Fibroblast of villous mesenchyme (primary cell): ENCODE results near the gene COX4I2. TPM values are rescaled to one million over a fixed set of nuclear protein-coding genes. Genes with fewer than 3 reads are reported as not detected.

Source experiments
- DNase-seq: peaks from one replicate; pipeline ENCODE4 v3.0.0-alpha.2; 2010; ENCODE audit warnings: low read depth
- H3K4me3 ChIP-seq: 2 replicates; pipeline ENCODE4 v1.5.1; 2011; ENCODE audit warnings: low read depth, mild to moderate bottlenecking, low read length
- total RNA-seq: library from RNA; depleted of rRNA; stranded (reverse); fragments of >200 nt; gene quantifications from 2 replicates; pipeline ENCODE4 v1.2.3, GENCODE V29; 2012
- TF ChIP-seq, protein P1 (sequence below): IDR thresholded peaks from 2 replicates; pipeline ENCODE4 v1.5.1; 2012; ENCODE audit warnings: low read depth, mild to moderate bottlenecking, low read length; ENCODE audit not compliant: insufficient read depth

Gene COX4I2
- total RNA-seq, 1 donor, result not detected

DNA sequence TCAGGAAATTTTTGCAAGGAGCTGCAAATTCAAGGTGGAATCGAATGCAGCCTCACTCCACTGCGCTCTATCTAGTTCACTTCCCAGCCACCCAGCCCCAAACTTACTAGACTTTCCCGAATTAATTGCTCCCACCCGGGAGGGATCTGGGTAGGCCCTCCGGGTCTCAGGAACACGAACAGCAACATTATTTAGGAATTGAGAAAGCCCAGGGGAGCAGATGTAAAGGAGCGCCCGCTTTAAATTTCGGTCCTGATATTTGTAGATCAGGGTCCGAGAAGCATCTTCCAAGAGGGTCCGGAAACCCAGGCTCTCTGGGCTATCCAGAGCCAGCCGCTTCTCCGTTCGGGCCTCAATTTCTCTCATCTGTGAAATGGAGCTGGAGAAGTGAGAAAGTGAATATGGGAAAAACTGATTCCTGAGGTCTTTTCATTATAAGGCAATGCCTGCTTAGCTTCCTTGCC lies 33.1 kb upstream of the COX4I2 start:
- DNase-seq, result no peak
- H3K4me3 ChIP-seq, result peak overlapping the region; percentile 85
- TF ChIP-seq, protein P1, sequence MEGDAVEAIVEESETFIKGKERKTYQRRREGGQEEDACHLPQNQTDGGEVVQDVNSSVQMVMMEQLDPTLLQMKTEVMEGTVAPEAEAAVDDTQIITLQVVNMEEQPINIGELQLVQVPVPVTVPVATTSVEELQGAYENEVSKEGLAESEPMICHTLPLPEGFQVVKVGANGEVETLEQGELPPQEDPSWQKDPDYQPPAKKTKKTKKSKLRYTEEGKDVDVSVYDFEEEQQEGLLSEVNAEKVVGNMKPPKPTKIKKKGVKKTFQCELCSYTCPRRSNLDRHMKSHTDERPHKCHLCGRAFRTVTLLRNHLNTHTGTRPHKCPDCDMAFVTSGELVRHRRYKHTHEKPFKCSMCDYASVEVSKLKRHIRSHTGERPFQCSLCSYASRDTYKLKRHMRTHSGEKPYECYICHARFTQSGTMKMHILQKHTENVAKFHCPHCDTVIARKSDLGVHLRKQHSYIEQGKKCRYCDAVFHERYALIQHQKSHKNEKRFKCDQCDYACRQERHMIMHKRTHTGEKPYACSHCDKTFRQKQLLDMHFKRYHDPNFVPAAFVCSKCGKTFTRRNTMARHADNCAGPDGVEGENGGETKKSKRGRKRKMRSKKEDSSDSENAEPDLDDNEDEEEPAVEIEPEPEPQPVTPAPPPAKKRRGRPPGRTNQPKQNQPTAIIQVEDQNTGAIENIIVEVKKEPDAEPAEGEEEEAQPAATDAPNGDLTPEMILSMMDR, result no peak

DNA sequence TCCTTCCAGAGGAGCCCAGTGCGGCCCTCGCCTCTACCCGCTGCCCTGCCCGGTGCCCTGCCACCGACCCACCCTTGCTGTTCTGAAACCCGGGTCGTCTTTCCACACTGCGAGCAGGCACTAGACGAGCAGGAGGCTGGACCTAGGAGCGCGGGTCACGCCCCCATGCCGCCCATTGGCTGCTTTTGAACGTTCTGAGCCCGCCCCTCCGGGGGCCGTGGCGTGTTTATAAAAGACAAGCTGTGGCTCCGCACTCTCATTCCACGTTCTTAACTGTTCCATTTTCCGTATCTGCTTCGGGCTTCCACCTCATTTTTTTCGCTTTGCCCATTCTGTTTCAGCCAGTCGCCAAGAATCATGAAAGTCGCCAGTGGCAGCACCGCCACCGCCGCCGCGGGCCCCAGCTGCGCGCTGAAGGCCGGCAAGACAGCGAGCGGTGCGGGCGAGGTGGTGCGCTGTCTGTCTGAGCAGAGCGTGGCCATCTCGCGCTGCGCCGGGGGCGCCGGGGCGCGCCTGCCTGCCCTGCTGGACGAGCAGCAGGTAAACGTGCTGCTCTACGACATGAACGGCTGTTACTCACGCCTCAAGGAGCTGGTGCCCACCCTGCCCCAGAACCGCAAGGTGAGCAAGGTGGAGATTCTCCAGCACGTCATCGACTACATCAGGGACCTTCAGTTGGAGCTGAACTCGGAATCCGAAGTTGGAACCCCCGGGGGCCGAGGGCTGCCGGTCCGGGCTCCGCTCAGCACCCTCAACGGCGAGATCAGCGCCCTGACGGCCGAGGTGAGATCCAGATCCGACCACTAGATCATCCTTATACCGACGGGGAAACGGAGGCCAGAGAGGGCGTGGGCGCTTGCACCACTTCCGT lies 32.4 kb upstream of the COX4I2 start, which contains the start of gene ID1:
ID1 (plus strand) TSS at position 259 of the 871 bp plus-strand sequence; CDS start at position 358, 99 bp downstream.
- TF ChIP-seq, protein P1, result no peak
- H3K4me3 ChIP-seq, result peak within 1 kb of the TSS; percentile 85
- peak; percentile 97 for DNase-seq

DNA sequence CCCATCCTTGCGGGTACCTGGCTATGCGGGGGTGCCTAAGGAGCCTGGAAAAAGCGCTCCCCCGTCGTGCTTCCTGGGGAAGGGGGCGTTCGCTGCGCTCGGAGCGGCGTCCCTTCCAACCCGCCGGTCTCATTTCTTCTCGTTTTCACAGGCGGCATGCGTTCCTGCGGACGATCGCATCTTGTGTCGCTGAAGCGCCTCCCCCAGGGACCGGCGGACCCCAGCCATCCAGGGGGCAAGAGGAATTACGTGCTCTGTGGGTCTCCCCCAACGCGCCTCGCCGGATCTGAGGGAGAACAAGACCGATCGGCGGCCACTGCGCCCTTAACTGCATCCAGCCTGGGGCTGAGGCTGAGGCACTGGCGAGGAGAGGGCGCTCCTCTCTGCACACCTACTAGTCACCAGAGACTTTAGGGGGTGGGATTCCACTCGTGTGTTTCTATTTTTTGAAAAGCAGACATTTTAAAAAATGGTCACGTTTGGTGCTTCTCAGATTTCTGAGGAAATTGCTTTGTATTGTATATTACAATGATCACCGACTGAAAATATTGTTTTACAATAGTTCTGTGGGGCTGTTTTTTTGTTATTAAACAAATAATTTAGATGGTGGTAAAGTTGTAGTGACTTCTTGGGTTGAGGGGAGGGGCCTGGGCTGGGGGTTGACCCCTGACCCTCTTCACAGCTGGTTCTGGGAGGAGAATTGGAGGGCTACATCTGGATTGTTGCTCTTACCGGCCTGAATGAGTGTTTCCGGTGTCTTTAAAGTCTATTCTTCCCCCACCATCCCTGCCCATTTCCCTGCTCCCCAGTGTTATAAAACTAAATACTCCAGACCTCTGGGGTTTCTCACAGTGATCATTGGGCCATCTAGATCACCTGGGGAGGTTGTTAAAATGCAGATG lies 31.6 kb upstream of the COX4I2 start:
- peak overlapping the region; percentile 85 for H3K4me3 ChIP-seq
- peak; percentile 45 for DNase-seq
- TF ChIP-seq, protein P1, result no peak

DNA sequence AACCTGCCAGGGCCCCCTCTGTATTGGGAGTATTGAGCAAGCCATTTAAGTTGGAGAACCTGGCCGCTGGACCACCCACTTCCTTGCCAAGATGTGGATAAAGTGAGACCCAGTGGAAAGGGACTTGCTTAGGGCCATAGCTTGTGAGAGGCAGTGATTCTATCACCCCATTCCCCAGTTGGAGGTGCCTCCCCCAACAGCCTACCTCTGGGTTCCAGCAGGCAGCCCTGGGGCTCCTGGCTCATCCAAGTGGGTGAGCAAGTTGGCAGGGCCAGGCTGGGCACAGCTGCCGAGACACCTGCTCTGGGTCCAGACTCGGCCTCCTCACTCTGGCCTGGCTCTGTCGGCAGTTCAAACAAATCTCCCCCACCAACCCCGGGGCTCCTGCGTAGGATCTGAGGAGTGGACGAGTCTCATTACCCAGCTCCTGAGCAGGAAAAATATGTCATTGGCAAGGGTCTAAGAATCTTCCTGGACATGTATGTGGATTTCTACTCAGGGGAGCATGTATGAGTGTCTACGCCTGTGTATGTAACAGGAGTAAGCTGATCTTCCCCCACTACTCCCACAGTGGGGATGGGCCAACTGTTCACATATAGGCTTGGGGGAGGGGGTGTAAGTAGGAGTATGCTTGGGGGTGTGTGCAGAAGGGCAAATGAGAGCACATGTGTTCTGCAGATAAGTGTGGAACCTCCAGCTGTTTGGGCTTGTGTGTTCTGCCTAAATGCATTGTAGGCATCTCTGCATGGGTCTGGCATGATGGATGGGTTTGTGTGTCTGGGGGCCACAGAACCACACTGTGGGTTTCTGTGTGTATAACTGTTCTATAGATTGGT lies 30.7 kb upstream of the COX4I2 start:
- DNase-seq, result peak; percentile 84
- peak overlapping the region; percentile 85 for H3K4me3 ChIP-seq
- TF ChIP-seq, protein P1, result no peak

DNA sequence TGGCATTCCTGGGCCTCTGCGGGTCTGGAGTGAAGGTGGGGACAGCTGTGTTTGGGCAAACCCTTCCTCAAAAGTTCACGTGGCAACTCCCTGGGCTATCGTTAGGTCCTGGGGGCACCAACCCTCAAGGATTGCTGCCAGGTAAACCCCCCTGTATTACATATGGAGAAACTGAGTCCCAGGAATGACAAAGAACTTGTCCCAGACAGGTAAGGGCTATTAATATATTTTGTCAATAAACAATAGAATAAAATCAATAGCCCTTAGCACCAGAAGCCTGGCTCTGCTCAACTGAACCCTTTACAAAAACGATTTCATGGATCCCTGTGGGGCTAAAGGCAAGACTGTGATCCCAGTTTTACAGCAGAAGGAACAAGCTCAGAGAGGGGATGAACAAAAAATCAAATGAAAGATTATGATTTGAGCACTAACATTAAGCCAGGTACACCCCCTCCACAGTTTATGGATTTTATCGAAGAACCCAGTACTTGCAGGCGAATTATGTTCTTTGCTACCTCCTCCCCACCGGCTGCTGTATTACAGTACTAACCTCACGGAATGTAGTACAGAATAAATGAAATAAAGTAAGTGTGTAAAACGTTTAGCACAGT lies 30.0 kb upstream of the COX4I2 start:
- TF ChIP-seq, protein P1, result no peak
- no peak overlapping the region for H3K4me3 ChIP-seq
- peak; percentile 38 for DNase-seq
